Measurements from ENCODE around the gene IKBKE. TPM values are rescaled to one million over a fixed set of nuclear protein-coding genes. Genes with fewer than 3 reads are reported as not detected.

The IKBKE gene
- total RNA-seq, 1 donor from 2014 or later, result 0.41 TPM

DNA sequence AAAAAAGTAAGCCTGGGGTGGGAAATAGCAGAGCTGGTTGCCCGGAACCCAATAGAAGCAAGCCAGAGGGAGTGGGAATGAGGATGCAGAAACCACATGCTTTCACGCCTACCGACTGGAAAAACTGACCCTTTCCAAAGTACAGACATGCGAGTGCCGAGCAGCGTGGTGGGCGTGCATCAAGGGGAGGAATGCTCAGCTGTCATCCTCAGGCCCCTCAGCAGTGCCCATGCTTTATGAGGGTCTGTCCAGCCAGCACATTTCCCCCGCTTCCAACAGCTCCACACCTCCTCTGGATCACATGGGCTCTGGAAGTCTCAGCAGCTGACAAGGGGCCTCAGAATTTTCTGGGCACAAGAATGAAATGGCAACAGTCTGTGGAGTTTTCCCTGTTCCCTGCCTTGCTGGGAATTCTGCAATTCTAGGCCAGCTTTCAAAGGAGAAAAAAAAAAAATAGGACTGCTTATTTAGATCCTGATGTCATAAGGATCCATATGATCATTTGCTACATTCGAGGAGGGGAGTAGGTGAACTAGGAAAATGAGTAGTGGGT lies 19.1 kb upstream of the IKBKE start:
- no peak for DNase-seq (ENCODE audit: low spot score in 2 of 2)

GRCh38 chr1:206453111-206453510 lies 17.2 kb upstream of the IKBKE start:
- FAIRE-seq (no peak), DNase-seq (ENCODE audit: low spot score in 2 of 2) (no peak)

More for the DNA sequence above, 19.1 kb upstream of the IKBKE start:
- no peak for FAIRE-seq

- FAIRE-seq (no peak), DNase-seq (ENCODE audit: low spot score in 2 of 2) (no peak)
These were observed 15.0 kb upstream of the IKBKE start for GRCh38 chr1:206455289-206455665.

DNA sequence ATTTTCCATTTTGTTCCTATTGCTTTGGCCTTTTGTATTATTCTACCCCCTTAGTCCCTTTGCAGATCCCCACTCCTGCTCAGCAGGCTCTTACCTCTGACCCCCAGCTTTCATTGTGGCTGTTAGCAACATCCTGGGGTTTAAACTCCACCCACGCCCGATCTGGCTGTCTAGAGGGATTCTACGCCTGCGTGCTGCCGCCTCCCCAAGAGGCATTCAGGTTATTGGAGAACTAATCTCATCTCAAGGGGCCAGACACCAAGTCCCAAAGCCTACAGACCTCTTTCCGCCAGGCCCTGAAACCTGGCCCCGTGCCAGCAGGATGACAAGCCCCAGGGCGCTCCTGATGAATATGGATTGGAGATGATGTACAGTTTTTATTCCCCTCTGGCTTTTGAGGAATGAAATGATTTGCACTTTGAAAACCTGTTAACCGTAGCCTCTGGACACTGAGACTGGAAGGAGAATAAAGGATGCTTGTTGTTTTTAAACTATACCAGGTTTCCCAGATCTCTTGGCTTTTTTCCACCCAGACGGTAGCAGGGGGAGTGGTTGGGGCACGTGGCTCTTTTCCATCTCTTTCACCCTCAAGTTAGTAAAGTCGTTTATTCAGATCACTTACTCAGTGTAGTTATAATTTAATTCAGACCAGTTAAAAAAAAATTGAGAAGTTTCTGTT lies 14.5 kb upstream of the IKBKE start:
- FAIRE-seq, result no peak
- DNase-seq (ENCODE audit: low spot score in 2 of 2), result no peak

- DNase-seq (ENCODE audit: low spot score in 2 of 2), result no peak
- FAIRE-seq, result no peak
These were observed 13.5 kb upstream of the IKBKE start for GRCh38 chr1:206456577-206457370.

GRCh38 chr1:206457408-206458120 lies 12.7 kb upstream of the IKBKE start:
- FAIRE-seq, result no peak

GRCh38 chr1:206459703-206460102 lies 10.6 kb upstream of the IKBKE start:
- DNase-seq (ENCODE audit: low spot score in 2 of 2) (no peak), FAIRE-seq (no peak)

More at GRCh38 chr1:206457408-206458120, 12.7 kb upstream of the IKBKE start:
- no peak for DNase-seq (ENCODE audit: low spot score in 2 of 2)

- DNase-seq (ENCODE audit: low spot score in 2 of 2), result no peak
- FAIRE-seq, result no peak
These were observed 9.3 kb upstream of the IKBKE start for GRCh38 chr1:206460836-206461426.

DNA sequence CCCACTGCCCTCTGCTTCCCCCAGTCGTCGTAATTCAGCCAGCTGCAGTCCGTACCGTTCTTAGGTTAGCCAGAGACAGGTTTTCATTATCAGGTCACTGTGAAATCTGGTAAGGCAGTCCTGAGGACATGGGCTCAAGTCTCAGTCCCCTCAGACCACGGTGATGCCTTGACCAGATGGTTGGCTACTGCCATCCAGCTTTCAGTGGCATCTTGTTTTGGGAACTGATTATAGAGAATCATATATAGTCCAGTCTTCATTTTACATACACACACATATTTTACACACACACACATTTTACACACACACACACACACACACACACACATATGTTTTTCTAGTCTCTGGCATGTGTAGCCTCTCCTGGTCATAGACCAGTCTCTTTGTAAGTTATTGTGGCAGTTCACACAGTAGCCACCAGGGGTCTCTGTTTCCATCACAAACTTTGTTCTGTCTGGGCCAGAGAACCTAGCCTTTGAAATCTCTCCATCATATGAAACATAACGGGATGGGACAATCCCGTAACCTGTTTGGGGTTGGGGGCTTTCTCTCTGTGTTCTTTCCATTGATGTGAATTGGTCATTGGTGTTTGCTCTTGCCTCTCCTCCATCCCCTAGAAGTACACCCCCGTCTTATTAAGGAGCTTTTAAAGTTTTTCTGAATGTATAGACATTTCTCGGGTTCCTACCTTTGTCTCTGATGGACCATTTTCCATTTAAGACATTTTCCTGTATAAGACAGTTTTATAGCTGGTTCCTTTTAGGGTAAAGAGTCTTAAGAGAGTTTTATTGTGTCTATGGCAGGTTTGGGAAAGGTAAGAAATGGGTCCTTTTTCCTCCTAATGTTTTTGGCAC lies 8.4 kb upstream of the IKBKE start:
- FAIRE-seq (no peak), DNase-seq (ENCODE audit: low spot score in 2 of 2) (peak; percentile 49 to 67)

GRCh38 chr1:206463137-206463536 lies 7.1 kb upstream of the IKBKE start:
- no peak for FAIRE-seq

DNA sequence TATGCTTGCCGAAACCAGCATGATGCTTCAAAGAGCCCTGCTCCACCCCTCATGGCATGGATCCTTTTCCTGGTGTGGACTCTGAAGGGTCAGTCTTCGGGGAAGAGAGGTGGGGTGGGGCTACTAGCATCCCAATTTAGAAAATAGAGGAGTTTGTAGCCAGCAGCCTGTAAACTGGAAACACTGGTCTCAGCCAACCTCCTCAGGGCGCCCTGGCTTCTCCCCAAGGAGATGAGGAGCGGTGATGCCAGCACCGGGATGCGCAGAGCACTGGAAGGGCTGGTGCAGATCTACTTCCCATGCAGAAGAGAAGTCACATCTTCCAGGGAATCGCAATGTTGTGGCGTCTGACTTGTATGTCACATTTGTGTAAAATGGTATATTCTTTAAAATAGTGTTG lies 6.4 kb upstream of the IKBKE start:
- no peak for FAIRE-seq
- DNase-seq (ENCODE audit: low spot score in 2 of 2), result no peak

More at GRCh38 chr1:206463137-206463536, 7.1 kb upstream of the IKBKE start:
- no peak for DNase-seq (ENCODE audit: low spot score in 2 of 2)

GRCh38 chr1:206464456-206464964 lies 5.8 kb upstream of the IKBKE start:
- DNase-seq (ENCODE audit: low spot score in 2 of 2) (peak; percentile 44 to 65), FAIRE-seq (no peak)

DNA sequence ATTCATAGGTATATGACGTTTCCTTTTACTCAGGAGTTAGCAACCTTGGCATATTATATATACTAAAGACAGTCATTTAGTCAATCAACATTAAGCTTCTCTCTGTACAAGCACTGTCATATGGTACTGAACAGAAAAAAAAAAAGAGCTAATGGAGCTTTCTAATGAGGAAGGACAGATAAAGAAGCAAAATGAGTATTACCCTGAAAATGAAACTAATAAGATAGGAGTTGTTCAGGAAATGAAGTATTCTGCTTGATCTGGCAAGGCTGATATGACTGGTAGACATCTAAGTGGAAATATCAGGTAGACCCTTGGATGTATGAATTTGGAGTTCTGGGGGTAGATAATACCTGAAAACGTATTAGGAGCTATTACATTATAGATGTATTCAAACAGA lies 4.3 kb upstream of the IKBKE start:
- no peak for FAIRE-seq

DNA sequence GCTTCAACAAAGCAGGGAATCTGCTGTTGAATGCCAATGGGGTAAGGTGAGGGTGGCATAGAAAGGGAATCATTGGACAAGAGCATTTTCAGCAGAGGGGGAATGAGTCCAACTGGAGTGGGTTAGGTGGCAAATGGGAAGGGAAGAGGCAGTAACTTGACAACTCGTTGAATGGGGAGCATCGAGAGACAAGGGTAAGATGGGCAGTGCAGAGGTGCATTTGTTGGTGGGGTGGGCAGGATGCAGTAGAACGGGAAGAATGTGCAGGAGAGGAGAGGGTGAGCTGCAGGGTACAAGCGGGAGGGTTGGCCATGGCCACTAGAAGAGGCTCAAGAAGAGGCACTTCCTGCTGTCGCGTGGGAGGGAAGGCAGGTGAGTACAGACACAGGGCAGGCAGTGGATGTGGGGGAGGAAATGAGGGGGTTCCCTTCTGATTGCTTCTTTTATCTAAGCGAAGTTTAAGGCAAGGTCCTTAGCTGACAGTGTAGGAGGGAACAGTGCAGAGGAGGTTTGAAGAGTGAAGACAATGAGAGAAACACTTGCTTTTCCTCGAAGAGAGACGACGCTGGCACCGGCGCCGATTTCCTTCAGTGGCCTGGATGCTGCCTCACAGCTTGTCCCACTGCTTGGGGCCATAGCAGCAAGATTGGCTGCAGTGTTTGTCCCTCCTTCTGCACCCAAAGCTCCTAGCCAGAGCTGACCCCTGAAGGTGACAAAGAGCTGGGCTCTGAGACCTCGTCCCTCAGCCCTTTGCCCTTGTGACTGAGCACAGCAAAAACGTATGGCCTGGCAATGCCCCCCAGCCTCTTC lies 3.2 kb upstream of the IKBKE start:
- no peak for FAIRE-seq
- no peak for DNase-seq (ENCODE audit: low spot score in 2 of 2)

More for the DNA sequence above, 4.3 kb upstream of the IKBKE start:
- DNase-seq (ENCODE audit: low spot score in 2 of 2), result no peak

DNA sequence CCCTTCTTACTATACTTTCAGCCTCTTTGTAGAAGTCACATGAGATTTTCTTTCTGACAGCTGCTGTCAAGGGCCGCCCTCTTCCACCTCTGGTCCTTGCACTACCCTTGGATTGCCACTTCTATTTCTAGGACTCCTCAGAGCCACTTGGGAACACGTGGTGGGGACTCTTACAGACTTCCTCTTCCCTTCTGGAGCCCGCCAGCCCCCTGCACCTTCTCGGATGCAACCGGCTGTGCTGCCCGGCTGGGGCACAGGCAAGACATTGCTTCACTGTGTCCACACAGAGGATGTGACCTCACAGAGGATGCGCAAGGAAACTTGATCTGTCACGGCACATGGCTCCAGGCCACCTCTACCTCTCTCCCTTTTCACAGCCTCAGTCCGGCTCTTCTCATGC lies 2.4 kb upstream of the IKBKE start:
- FAIRE-seq (no peak), DNase-seq (ENCODE audit: low spot score in 2 of 2) (no peak)

- FAIRE-seq, result no peak
These were observed 1.7 kb upstream of the IKBKE start for GRCh38 chr1:206468571-206468970.

DNA sequence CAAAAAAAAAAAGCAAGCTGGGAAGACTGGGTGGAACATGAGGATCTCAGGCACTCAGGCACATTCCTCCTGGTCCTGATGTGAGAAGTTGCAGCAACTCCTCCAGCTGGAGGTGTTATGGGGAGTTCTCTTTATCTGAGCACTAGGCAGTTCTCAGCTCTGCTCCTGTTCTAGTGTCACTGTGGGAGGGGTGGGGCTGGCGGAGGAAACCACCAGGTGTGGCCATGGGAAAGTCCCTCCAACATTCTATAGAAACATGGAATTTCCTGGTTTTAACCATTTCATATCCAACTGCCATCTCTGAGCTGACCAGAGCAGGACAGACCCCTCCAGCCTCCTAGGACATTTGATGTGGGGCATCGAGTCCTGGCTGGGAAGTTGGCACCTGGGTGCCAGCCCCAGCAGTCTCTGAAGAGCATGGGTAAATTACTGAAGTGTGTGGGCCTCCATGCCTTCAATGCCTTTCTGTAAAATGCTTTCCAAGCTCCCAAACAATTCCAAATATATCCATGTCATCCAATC lies 804 bp upstream of the IKBKE start:
- no peak for DNase-seq (ENCODE audit: low spot score in 2 of 2)
- no peak for FAIRE-seq

More at GRCh38 chr1:206468571-206468970, 1.7 kb upstream of the IKBKE start:
- no peak for DNase-seq (ENCODE audit: low spot score in 2 of 2)

DNA sequence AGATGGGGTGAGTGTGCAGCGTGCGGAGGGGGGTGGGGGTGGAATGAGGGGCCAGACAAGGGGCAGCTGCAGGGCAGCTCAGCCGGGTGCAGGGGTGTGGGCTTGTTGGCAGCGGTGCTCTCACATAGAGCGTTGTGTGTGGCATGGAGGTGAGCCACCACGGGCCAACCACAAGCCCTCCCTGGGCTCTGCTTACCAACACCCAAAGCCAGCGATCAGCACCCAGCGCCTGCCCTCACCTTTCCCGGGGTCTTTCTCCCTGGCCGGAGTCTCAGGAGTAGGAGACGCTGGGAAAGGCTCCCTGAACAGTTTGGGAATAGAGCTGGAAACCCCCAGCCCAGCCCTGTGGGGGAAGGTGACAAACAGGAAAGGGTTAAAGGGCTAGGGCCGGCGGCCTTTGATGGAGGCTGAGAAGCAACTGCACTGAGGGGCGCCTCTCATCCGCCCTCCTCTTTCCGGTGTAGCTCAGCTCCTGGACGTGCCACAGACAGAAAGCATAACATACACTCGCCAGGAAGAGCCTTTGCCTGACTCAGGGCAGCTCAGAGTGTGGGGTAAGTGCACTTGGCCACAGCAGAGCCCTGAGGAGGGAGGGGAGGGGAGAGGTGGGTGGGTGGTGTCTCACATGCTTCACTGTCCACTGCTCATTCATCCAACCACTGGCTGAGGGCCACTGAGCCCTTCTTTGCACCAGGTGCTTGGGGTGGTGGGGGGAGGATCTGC lies 577 bp downstream of the IKBKE start:
- DNase-seq (ENCODE audit: low spot score in 2 of 2) (peak in 1 of 2 donors; percentile 36), FAIRE-seq (no peak)
